Body of pancreas (tissue), 4 donors: ENCODE measurements around the gene LYRM7.

Experiments used
- POLR2A ChIP-seq, 3 donors: fragments of 450-650 bp; IDR thresholded peaks; one replicate each; pipeline ENCODE4 v1.6.1; 2016; ENCODE audit warnings: antibody characterized with exemption in 3 of 3, mild to moderate bottlenecking in 2 of 3
- TF ChIP-seq, protein P1 (sequence below), 7 experiments: fragments of 450-650 bp in 4 of 7; fragments of 200-600 bp in 3 of 7; sonication (generic) in 3 of 7; IDR thresholded peaks; one replicate each; pipeline ENCODE4 v1.5.1; 2016 to 2019; ENCODE audit warnings: antibody characterized with exemption in 7 of 7

DNA sequence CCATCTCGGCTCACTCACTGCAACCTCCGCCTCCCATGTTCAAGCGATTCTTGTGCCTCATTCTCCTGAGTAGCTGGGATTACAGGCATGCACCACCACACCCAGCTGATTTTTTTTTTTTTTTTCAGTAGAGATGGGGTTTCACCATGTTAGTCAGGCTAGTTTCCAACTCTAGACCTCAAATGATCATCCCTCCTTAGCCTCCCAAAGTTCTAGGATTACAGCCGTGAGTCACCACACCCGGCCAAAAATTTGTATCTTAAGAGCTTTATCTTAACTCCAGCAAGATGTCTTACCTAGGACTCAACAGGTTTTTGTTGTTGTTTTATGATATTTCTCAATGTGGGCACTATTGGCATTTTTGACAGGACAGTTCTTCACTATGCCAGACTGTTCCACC, 27.9 kb downstream of the LYRM7 start:
- TF ChIP-seq, protein P1, sequence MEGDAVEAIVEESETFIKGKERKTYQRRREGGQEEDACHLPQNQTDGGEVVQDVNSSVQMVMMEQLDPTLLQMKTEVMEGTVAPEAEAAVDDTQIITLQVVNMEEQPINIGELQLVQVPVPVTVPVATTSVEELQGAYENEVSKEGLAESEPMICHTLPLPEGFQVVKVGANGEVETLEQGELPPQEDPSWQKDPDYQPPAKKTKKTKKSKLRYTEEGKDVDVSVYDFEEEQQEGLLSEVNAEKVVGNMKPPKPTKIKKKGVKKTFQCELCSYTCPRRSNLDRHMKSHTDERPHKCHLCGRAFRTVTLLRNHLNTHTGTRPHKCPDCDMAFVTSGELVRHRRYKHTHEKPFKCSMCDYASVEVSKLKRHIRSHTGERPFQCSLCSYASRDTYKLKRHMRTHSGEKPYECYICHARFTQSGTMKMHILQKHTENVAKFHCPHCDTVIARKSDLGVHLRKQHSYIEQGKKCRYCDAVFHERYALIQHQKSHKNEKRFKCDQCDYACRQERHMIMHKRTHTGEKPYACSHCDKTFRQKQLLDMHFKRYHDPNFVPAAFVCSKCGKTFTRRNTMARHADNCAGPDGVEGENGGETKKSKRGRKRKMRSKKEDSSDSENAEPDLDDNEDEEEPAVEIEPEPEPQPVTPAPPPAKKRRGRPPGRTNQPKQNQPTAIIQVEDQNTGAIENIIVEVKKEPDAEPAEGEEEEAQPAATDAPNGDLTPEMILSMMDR (IDR thresholded peaks at IDR 0.05), result no peak
- TF ChIP-seq POLR2A (IDR thresholded peaks at IDR 0.05), result no peak
